HL-60/S4 treated with retinoic acid at 250 ng/mL for 4 days and 3 days (cell line): Measurements from ENCODE around the gene CRYAB.

Source experiments
- in situ Hi-C: fragments of 300-500 bp; cut with MboI; formaldehyde crosslinking; loops from 2 replicates; pipeline ENCODE4 v1.7.0; 2022; ENCODE audit warnings: low sequenced_read_pairs

The CRYAB gene, protein sequence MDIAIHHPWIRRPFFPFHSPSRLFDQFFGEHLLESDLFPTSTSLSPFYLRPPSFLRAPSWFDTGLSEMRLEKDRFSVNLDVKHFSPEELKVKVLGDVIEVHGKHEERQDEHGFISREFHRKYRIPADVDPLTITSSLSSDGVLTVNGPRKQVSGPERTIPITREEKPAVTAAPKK

DNA sequence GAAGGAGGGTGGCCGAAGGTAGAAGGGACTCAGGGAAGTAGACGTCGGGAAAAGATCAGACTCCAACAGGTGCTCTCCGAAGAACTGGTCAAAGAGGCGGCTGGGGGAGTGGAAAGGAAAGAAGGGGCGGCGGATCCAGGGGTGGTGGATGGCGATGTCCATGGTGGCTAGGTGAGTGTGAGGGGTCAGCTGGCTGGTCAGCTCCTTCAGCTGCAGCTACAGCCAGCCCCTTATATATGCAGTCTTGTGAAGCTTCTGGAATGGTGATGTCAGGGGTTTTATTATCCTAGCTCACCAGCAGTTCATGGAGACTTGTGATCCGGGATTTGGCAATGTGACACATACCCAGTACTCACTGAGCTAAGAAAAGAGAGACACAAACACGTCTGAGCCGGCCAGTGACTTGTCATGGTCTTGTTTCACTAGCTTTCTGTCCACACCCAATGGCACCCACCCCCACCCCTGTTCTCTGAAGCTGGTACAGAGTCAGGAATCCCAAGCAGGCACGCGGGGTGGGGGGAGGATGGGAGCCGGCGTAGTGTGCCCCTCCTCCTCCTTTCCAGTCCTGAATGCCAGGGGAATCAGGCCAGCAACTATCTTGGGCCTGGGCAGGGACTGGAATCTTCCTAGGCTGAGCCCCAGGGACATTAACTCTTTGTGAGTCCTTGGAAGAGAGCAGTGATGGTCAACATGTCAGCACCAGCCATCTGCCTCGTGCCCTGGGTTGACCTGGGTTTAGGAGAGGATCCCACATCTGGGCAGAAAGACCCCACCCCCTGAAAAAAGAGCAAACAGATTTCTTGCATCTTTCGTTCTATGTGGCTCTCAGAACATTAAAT, at the start of gene CRYAB:
TSS of gene CRYAB (minus strand) at position 208 of the 839 bp plus-strand sequence. CDS start at position 162, 46 bp downstream.
- in situ Hi-C loops, result no loop called here

- in situ Hi-C loops, result no loop called here
These were observed 49.3 kb upstream of the CRYAB start for GRCh38 chr11:111960916-111961315.

DNA sequence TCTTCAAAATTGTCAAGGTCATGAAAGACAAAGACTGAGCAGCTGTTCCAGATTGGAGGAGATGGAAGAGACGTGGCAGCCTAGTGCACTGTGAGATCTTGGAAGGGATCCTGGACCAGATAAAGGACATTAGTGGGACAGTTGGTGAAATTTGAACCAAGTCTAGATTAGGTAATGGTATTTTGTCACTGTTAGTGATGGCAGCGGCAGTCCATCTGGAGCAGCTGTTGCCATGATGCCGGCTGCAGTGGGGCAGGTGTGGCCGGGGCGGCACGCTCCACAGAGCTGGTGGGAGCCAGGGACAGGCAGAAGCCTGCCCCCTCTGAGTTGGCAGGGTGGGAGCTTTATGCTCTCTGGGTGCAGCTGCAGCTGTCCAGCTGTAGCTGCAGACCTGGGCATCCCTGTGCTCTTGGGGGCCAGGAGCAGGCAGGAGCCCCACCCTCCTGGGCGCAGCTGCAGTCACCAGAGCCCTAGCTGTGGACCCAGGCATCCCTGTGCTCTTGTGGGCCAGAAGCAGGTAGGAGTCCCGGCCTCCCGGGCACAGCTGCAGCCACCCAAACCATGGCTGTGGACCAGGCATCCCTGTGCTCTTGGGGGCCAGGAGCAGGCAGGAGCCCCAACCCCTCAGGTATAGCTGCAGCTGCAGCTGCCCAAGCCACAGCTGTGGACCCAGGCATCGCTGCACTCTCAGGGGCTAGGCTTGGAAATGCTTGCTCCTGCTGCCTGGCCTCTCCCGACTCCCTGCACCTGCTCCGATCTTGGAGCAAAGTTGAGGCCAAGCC, 46.3 kb upstream of the CRYAB start:
- in situ Hi-C loops, result no loop called here

DNA sequence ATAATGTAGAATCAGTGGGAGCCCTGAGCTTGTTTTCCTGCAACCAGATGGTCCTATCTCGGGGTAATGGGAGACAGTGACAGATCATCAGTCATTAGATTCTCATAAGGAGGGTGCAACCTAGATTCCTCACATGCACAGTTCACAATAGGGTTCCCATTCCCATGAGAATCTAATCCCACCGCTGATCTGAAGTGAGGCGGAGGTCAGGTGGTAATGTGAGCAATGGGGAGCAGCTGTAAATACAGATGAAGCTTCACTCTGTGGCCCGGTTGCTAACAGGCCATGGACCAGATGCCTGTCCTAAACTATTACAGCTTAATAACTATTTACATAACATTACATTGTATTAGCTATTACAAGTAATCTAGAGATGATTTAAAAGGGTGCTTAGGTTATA, 42.6 kb upstream of the CRYAB start:
- in situ Hi-C loops, result no loop called here

GRCh38 chr11:111951565-111951964, 40.0 kb upstream of the CRYAB start:
- in situ Hi-C loops, result no loop called here

- in situ Hi-C loops, result no loop called here
These were observed 38.2 kb upstream of the CRYAB start for GRCh38 chr11:111949519-111950426.

DNA sequence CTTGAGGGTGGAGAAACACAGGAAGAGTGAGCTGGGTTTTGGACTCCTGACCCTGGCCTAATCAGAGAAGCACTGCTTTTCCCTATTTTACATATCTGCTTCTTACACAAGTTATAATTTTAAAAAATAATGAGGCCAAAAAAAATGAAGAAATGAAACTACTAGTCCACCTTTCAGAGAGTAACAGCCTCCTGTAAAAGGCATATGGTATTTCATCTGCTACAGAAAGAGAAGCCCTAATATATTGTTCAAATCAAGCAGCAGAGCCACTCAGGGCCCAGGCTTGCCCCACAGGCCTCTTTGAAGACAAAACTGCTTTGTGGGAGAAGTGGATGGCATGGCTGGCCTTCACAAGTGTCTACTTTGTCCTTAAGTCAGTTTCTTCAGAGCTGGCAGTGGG, 35.6 kb upstream of the CRYAB start:
- in situ Hi-C loops, result no loop called here

GRCh38 chr11:111946499-111946898, 34.9 kb upstream of the CRYAB start:
- in situ Hi-C loops, result no loop called here

DNA sequence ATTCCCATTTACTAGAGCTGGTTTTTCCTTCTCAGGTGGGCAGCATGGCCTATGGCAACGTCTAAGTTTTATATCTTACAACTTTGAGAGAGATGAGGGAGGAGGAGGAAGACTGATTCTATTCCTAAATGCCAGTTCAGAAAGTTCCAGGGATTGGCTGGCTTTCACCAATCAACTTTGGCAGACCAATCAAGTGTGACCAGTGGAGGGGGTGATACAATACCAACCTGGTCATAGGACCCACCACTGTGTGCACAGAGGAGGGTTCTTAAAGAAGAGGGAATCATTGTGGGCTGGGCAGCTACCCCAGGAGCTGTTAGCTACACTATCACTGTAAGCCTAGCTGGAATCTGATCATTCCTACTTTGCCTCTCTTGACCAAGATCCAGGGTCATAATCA, 33.6 kb upstream of the CRYAB start:
- in situ Hi-C loops, result no loop called here

- in situ Hi-C loops, result no loop called here
These were observed 33.1 kb upstream of the CRYAB start for GRCh38 chr11:111944651-111945051.

DNA sequence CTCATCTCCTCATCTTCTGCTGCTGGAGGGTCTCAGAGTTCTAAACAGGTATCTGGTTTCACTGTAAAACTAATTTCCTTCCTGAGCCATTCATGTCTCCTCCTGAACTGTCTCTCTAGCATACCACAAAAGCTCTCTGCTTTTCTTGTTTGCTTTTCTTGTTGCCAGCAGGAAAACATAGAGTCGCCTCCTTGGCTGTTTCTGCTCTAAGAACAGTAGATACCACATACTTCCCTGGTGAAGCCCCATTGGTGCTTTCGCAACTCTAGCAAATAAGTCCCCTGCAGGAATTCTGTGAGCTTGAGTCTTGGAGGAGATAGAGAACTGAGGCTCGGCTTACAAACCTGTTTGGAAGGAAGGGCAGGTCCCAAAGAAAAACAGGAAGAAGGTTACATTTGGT, 32.6 kb upstream of the CRYAB start:
- in situ Hi-C loops, result no loop called here

GRCh38 chr11:111942829-111943228, 31.3 kb upstream of the CRYAB start:
- in situ Hi-C loops, result no loop called here

- in situ Hi-C loops, result no loop called here
These were observed 30.4 kb upstream of the CRYAB start for GRCh38 chr11:111941963-111942362.

DNA sequence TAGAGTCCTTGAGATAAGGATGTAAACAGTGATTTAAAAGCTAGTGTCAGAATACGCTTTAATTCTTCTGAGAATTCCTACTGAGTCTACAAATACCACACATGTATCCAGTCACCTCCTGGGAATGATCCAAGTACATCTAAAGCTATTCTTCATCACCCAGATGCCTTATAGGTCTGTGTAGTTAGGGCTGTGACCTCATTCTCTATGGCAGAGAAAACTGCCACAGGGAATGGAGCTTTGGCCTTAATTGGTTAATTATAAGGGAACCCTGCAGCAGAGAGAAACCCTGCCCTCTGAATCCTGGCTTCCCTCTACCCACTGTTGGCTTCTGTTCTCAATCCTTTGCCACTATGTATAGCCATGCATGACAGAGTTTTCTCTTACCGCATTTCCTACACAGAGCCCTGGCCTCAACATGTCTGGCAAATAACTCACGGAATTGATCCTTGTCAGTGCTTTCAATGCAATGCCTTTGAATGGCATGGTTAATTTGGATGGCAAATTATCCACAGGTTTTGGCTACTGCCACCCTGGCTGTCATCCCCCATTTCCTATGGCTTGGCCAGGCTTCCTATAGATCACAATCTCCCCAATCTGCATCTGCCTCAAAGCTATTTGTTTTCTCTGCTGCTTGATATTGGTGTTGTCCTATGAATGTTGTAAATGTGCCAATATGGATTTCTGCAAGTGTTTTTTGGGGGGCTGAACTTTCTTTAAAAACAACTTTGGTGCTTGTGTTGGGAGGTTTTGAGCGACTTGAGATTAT, 28.4 kb upstream of the CRYAB start:
- in situ Hi-C loops, result no loop called here

DNA sequence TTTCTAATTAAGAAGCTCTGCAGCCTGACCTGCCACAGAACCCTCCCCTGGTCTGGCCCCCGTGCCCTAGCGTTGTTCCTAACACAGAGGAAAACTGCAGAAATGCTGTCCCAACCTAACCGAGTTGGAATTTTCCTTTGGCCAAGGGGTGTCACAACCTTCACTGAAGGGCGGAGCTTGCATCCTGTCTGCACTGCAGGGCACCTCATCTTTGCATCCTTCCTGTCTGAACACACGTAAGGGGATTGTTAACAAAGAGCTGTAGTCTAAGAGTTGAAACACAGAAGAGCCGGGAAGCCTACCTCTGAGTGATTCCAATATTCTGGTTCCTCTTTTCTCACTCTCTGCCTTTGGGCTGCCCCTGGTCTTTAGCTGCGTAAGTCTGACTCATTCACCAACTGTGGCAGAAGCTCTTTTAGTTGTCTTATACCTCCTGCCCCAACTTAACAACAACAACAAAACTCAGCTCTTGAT, 27.2 kb upstream of the CRYAB start:
- in situ Hi-C loops, result no loop called here

- in situ Hi-C loops, result no loop called here
These were observed 26.3 kb upstream of the CRYAB start for GRCh38 chr11:111937844-111938243.

- in situ Hi-C loops, result no loop called here
These were observed 25.8 kb upstream of the CRYAB start for GRCh38 chr11:111937461-111937769.

DNA sequence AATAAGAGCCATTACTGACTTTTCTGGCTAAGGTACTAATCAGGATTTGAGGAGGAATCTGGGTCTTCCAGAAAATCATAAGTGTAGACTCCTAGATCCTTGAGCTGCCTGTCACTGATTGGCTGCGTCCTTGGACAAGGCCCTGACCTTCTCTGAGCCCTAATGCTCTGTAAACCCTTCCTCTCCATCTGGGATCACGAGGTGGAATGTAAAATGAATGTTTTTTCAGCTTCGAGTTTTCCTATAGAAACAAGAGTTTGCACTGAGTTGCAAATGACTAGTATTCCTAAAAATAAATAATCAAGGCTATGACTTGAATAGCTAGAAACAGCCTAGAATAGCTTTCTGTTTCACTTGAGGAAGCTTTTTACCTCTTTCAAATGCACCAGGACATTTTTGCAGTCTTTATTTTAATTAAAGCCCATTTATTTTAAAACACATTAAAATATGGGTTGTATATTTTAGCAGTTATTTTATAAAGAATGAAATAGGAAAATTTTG, 24.5 kb upstream of the CRYAB start:
- in situ Hi-C loops, result no loop called here

GRCh38 chr11:111935317-111936039, 23.9 kb upstream of the CRYAB start:
- in situ Hi-C loops, result no loop called here
